Fibroblast of the aortic adventitia (primary cell): ENCODE results near the gene CACNA1G. TPM values are rescaled to one million over a fixed set of nuclear protein-coding genes. Genes with fewer than 3 reads are reported as not detected.
A peak's percentile ranks its signal among the peaks of the same experiment; 100 is the strongest.

Experiments
- DNase-seq: peaks from one replicate; pipeline ENCODE4 v3.0.0-alpha.2; 2010; ENCODE audit warnings: low read depth
- H3K4me3 ChIP-seq: 2 replicates; pipeline ENCODE4 v1.5.1; 2011; ENCODE audit warnings: low read depth, mild to moderate bottlenecking, control low read depth, low read length, moderate library complexity
- CTCF ChIP-seq: IDR thresholded peaks from 2 replicates; pipeline ENCODE4 v1.5.1; 2011; ENCODE audit warnings: mild to moderate bottlenecking, low read length, control low read depth, inconsistent platforms; ENCODE audit not compliant: insufficient read depth
- total RNA-seq: library from RNA; depleted of rRNA; stranded (reverse); fragments of >200 nt; gene quantifications from 2 replicates; pipeline ENCODE4 v1.2.3, GENCODE V29; 2012; ENCODE audit warnings: low replicate concordance

Gene CACNA1G
- total RNA-seq, 1 donor: 1.8 TPM

DNA sequence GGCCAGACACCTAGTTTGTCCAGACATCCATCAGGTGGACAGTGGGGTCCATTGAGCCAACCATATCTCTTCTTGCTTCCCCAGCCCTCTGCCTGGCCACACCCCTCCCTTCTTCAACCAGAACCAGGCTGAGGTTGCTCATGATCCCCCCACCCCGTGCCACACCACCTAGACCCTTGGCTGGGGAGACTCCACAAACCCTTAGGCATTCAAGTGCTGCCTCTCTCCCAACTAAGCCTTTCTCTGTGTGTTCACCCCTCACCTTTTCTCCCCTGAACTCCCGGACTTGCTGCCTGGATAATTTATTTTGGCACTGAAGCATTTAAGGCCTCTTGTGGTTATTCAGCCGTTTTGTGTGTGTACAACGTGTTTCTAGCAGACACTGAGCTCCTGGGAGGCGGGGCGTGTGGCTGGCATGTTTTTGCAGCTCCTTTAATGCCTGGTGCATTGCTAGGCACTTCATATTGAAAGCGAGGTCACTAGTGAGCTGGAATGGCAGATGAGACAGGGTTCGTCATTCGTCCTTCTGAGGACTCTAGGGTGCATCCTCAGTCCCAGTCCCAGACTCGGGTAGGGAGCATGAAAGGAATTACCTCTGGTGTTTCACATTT is 28.7 kb downstream of the CACNA1G start:
- peak; percentile 31 for DNase-seq
- TF ChIP-seq CTCF: no peak
- H3K4me3 ChIP-seq: no peak overlapping the region

DNA sequence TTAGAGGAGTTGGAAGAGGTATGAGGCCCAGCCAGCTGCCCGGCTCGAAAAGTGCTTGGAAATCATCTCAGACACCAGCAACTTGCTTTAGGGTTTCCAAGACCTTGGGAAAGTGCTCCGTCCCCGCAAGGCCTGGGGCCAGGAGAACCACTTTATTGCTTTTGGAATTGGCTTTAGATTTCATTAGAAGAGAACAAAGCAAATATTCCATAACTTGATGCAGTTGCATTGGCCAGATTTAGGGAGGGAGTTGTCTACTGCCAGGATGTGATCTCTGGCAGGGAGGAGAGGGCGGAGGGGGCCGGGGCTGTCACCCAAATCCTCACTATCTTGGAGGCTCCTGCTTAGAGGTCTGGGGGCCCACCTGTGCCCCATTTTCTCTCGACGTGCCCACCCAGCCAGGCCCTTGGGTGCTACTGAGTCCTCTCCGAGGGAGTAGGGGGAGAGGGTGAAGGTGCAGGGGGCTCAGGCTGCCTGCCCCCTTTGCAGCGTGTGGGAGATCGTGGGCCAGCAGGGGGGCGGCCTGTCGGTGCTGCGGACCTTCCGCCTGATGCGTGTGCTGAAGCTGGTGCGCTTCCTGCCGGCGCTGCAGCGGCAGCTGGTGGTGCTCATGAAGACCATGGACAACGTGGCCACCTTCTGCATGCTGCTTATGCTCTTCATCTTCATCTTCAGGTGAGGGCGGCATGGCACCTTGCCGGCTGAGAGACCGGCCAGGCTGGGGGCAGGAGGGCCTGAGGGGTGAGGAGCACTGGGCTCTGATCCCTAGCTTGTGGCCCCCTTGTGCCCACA is 30.6 kb downstream of the CACNA1G start:
- H3K4me3 ChIP-seq: no peak overlapping the region
- no peak for TF ChIP-seq CTCF
- no peak for DNase-seq

DNA sequence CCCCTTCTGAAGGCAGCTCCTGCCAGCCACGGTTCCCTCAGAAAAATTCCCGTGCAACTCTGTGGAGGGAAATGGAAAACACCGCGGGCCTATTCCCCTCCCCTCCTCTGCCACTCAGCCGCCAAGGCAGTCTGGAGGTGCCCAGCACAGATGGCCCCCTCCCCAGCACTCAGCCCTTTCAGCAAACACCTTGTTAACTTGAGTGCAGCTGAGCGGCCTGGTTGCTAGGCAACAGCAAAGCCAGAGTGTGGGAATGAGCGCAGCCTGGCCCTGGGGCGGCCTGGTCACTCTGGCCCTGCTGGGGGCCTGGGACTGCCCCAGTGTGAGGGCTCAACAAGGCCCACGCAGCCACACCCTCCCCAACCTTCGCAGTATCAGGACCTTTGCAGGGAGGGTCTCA is 32.8 kb downstream of the CACNA1G start:
- H3K4me3 ChIP-seq: no peak overlapping the region
- no peak for TF ChIP-seq CTCF
- no peak for DNase-seq

DNA sequence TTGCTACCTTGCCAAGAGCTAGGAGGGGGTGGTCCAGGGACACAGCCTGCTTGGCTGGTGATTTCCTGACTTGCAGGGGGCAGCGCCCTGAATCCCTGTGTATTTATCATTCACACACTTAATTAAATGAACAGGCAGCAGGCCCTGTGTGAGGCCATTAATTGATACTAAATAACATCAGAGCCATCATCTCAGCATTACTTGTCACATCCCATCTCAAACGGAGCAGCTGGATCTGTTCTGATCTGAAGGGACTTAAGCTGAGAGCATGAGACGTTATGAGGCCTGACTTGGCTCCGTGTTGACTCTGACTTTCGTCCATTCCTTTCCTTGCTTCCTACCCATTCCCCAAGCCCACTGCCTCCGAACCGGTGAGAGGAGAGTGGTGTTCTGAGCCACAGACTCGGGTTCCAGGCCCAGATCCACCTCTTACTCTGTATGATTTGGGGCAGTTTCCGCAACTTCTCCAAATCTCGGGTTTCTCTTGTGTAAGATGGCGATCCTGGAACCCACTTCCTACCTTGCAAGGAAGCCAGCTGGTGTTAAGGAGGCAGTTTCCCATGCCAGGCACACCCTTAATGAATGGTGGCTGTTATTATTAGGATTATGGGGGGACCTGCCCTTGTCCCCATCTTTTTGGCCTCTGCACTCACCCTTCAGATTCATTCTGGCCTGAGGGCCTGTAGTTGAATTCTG is 33.8 kb downstream of the CACNA1G start:
- TF ChIP-seq CTCF: no peak
- H3K4me3 ChIP-seq: no peak overlapping the region
- no peak for DNase-seq

DNA sequence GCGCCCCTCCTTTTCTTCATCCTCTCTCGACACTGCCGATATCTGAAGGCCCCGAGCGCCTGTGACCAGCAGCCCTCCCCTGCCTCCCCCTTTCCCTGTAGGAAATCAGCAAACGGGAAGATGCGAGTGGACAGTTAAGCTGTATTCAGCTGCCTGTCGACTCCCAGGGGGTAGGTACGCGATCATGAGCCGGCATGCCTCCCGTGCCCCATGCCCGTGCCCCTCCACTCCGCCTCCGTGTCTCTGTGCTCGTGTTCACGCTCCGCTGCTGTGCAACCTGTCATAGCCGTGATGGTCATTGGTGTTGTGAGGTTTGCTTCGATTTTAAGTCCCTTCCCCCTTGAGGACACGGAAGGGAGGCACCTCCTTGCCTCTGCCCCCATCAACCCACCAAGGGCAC is 34.4 kb downstream of the CACNA1G start:
- no peak for TF ChIP-seq CTCF
- no peak overlapping the region for H3K4me3 ChIP-seq
- DNase-seq: no peak

- no peak overlapping the region for H3K4me3 ChIP-seq
- DNase-seq: no peak
- TF ChIP-seq CTCF: peak; percentile 17
Measured at GRCh38 chr17:50596191-50597037, 35.9 kb downstream of the CACNA1G start.
